Epithelial cell of umbilical artery (primary cell): ENCODE results near the gene PNPLA6. TPM values are rescaled to one million over a fixed set of nuclear protein-coding genes. Genes with fewer than 3 reads are reported as not detected.

ENCODE experiments used
- total RNA-seq: library from RNA; depleted of rRNA; stranded (reverse); fragments of >200 nt; gene quantifications from 2 replicates; pipeline ENCODE4 v1.2.3, GENCODE V29; 2014

The PNPLA6 gene
- 68.2 and 79.0 TPM in 2 replicates for total RNA-seq

GRCh38 chr19:7535047-7535997 is at the start of gene PNPLA6:
TSS of gene PNPLA6 (plus strand) at chr19:7535717. CDS start at chr19:7535789, 72 bp downstream.

GRCh38 chr19:7488736-7489353 is 46.7 kb upstream of the PNPLA6 start, which contains the start of gene PEX11G:
TSS of gene PEX11G (minus strand) at chr19:7489035. CDS start at chr19:7489010, 25 bp downstream.

DNA sequence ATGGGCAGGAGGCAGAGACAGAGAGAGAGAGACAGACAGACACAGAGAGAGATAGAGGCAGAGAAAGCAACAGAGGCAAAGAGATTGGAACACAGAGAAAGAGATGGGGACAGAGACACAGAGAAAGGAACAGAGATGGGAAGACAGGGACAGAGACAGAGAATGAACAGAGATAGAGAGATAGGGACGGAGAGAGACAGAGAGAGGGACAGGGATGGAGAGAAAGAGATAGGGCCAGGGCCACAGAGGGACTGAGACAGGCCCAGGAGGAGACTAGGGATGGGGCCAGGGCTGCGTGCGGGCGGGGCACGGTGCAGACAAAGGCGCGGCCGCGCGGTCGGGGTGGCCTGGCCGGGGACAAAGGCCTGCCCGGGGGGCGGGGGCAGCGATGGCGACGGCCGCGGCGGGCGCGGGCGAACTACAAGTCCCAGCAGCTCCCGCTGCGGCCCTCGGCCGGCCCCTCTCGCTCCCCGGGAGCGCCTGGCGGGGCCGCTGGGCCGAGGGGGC is 19.8 kb upstream of the PNPLA6 start, which contains the start of gene ZNF358:
Gene ZNF358, plus strand, starts transcription at position 459 of the 507 bp plus-strand sequence. CDS start 3,140 bp downstream, outside the sequence.

GRCh38 chr19:7522072-7522922 is 13.2 kb upstream of the PNPLA6 start, which contains the start of gene MCOLN1:
TSS of gene MCOLN1 (plus strand) at chr19:7522624. CDS start at chr19:7522751, 127 bp downstream.

GRCh38 chr19:7595466-7596133 is 60.1 kb downstream of the PNPLA6 start, which contains the start of gene CAMSAP3:
TSS of gene CAMSAP3 (plus strand) at chr19:7595863. CDS start at chr19:7596003, 140 bp downstream.

Other genes with a start within 250 kb of the PNPLA6 start
- 21.6 and 50.0 TPM in 2 replicates for gene INSR, start 241.3 kb upstream of the PNPLA6 start, total RNA-seq
- gene ARHGEF18, start 186.8 kb upstream of the PNPLA6 start, total RNA-seq = 29.6 and 31.0 TPM in 2 replicates
- gene PEX11G, start 46.7 kb upstream of the PNPLA6 start, total RNA-seq = 0.91 and 3.2 TPM in 2 replicates
- gene ZNF358, start 19.6 kb upstream of the PNPLA6 start, total RNA-seq = 10.0 and 12.7 TPM in 2 replicates
- gene MCOLN1, start 13.1 kb upstream of the PNPLA6 start, total RNA-seq = 1.3 and 3.0 TPM in 2 replicates
- under 0.01 TPM in 1 of 2 replicates, not detected in the other for gene CAMSAP3, start 60.1 kb downstream of the PNPLA6 start, total RNA-seq
- 22.4 and 23.7 TPM in 2 replicates for gene XAB2, start 93.8 kb downstream of the PNPLA6 start, total RNA-seq
- 7.3 and 41.3 TPM in 2 replicates for gene PET100, start 94.1 kb downstream of the PNPLA6 start, total RNA-seq
- gene PCP2, start 98.0 kb downstream of the PNPLA6 start, total RNA-seq = not detected in 2 replicates
- 18.8 and 31.5 TPM in 2 replicates for gene STXBP2, start 101.4 kb downstream of the PNPLA6 start, total RNA-seq
- gene RETN, start 133.3 kb downstream of the PNPLA6 start, total RNA-seq = not detected in 2 replicates
- gene MCEMP1, start 141.4 kb downstream of the PNPLA6 start, total RNA-seq = not detected in 2 replicates
- 77.8 and 89.3 TPM in 2 replicates for gene TRAPPC5, start 145.1 kb downstream of the PNPLA6 start, total RNA-seq
- gene FCER2, start 166.4 kb downstream of the PNPLA6 start, total RNA-seq = not detected in 2 replicates
- not detected in 2 replicates for gene CLEC4G, start 196.4 kb downstream of the PNPLA6 start, total RNA-seq
- not detected in 2 replicates for gene CD209, start 211.8 kb downstream of the PNPLA6 start, total RNA-seq
- 0.97 TPM in 1 of 2 replicates, not detected in the other for gene CLEC4M, start 227.5 kb downstream of the PNPLA6 start, total RNA-seq